HepG2 (cell line): ENCODE results near the gene HEYL. TPM values are rescaled to one million over a fixed set of nuclear protein-coding genes. Genes with fewer than 3 reads are reported as not detected.

ENCODE experiments used
- ATAC-seq: fragments of 200-7000 bp; cut with Tn5 transposase; 3 replicates; pipeline ENCODE4 v1.9.1; 2020; ENCODE audit warnings: mild to moderate bottlenecking, moderate library complexity
- BruUV-seq: library from RNA; stranded (reverse); fragments of 400-500 nt; replicated peaks from 2 replicates; lab custom pipeline; 2021; lab: Mats Ljungman, UMichigan
- CTCF ChIA-PET: fragments of 300-600 bp; formaldehyde crosslinking; extraction: SDS; loops from one replicate; lab custom pipeline; 2021; ENCODE audit warnings: low total read pairs, inconsistent platforms, low intra/inter-chr PET ratio; lab: Yijun Ruan, JAX
- POLR2A ChIA-PET: fragments of 350-600 bp; sonication (Branson Sonifier 250); formaldehyde crosslinking; loops from one replicate; lab custom pipeline; 2020; ENCODE audit warnings: antibody characterized with exemption, inconsistent platforms; lab: Yijun Ruan, JAX
- DNase-seq: peaks from one replicate; pipeline ENCODE4 v3.0.0-alpha.2; 2015; ENCODE audit warnings: low spot score
- FAIRE-seq: peaks from 3 replicates; lab custom pipeline; 2011; peaks lifted over from hg19 to GRCh38; lab: Jason Lieb, UNC
- H2AFZ ChIP-seq: one replicate; pipeline ENCODE4 v1.6.1; 2011; ENCODE audit warnings: low read length, inconsistent platforms
- H3K27ac ChIP-seq: fragments of 300-600 bp; 3 replicates; pipeline ENCODE4 v1.8.0; 2011; ENCODE audit warnings: mixed run types, mild to moderate bottlenecking, mixed read lengths, low read length, inconsistent platforms; ENCODE audit not compliant: insufficient read depth; ENCODE audit errors: extremely low read length
- H3K27me3 ChIP-seq, 2 experiments: fragments of 200-600 bp in 1 of 2; 2 replicates in 1 of 2; 3 replicates in 1 of 2; pipeline versions ENCODE4 v1.6.0 to v1.8.0; 2011; ENCODE audit warnings: low read length in 2 of 2, mild to moderate bottlenecking in 2 of 2, moderate library complexity in 2 of 2, inconsistent platforms in 1 of 2; ENCODE audit not compliant: insufficient read depth in 2 of 2, control insufficient read depth in 1 of 2
- H3K36me3 ChIP-seq, 2 experiments: fragments of 200-600 bp in 1 of 2; replicated peaks in 1 of 2; 2 replicates in 1 of 2; 3 replicates in 1 of 2; pipeline versions ENCODE4 v1.5.1 to v1.8.0; 2011; ENCODE audit warnings: low read length in 2 of 2, inconsistent platforms in 1 of 2; ENCODE audit not compliant: insufficient read depth in 2 of 2, control insufficient read depth in 1 of 2
- H3K4me1 ChIP-seq: 2 replicates; pipeline ENCODE4 v1.5.1; 2012; ENCODE audit warnings: low read length, inconsistent platforms; ENCODE audit not compliant: insufficient read depth
- H3K4me2 ChIP-seq: 2 replicates; pipeline ENCODE4 v1.6.0; 2011; ENCODE audit warnings: low read depth, low read length, inconsistent platforms
- H3K4me3 ChIP-seq, 3 experiments: fragments of 200-600 bp in 1 of 3; sonication (generic), shearing (Covaris generic) in 1 of 3; replicated peaks in 1 of 3; 2 replicates each; pipeline ENCODE4 v1.5.1; 2011 to 2016; ENCODE audit warnings: low read length in 3 of 3, inconsistent platforms in 2 of 3, low read depth in 2 of 3, mild to moderate bottlenecking in 2 of 3, control low read depth in 1 of 3, mixed read lengths in 1 of 3; ENCODE audit not compliant: insufficient read depth in 1 of 3
- H3K79me2 ChIP-seq: one replicate; pipeline ENCODE4 v1.6.1; 2011; ENCODE audit warnings: low read length, inconsistent platforms; ENCODE audit not compliant: insufficient read depth
- H3K9ac ChIP-seq: 2 replicates; pipeline ENCODE4 v1.6.0; 2011; ENCODE audit warnings: mild to moderate bottlenecking, low read depth, low read length, inconsistent platforms; ENCODE audit not compliant: insufficient read depth
- H3K9me3 ChIP-seq: 2 replicates; pipeline ENCODE4 v1.5.1; 2012; ENCODE audit warnings: mild to moderate bottlenecking, low read length
- H4K20me1 ChIP-seq: 2 replicates; pipeline ENCODE4 v1.6.0; 2011; ENCODE audit warnings: inconsistent platforms, mild to moderate bottlenecking, low read length, moderate library complexity; ENCODE audit not compliant: insufficient read depth
- ATF3 ChIP-seq: sonication (generic); formaldehyde crosslinking; IDR thresholded peaks from 2 replicates; pipeline ENCODE4 v1.4.0; 2020; ENCODE audit warnings: missing genetic modification reagents
- ATF5 ChIP-seq: sonication (generic); formaldehyde crosslinking; IDR thresholded peaks from 2 replicates; pipeline ENCODE4 v1.4.0; 2020; ENCODE audit warnings: mild to moderate bottlenecking, low read depth, missing genetic modification reagents
- CBFB ChIP-seq: sonication (generic); formaldehyde crosslinking; IDR thresholded peaks from 2 replicates; pipeline ENCODE4 v1.4.0; 2020; ENCODE audit warnings: missing genetic modification reagents
- E2F1 ChIP-seq: sonication (generic); formaldehyde crosslinking; IDR thresholded peaks from 2 replicates; pipeline ENCODE4 v1.5.0; 2020; ENCODE audit warnings: missing genetic modification reagents
- GMEB2 ChIP-seq: IDR thresholded peaks from 2 replicates; pipeline ENCODE4 v1.6.1; 2016; ENCODE audit warnings: missing biosample characterization, missing genetic modification reagents, low read depth
- HMGA1 ChIP-seq: sonication (generic); formaldehyde crosslinking; conservative IDR thresholded peaks from 2 replicates; pipeline ENCODE4 v1.4.0; 2020; ENCODE audit warnings: missing genetic modification reagents
- HNF4A ChIP-seq: sonication (generic); formaldehyde crosslinking; IDR thresholded peaks from 2 replicates; pipeline ENCODE4 v1.4.0; 2020; ENCODE audit warnings: missing genetic modification reagents
- IRX3 ChIP-seq: sonication (generic); formaldehyde crosslinking; IDR thresholded peaks from 2 replicates; pipeline ENCODE4 v1.8.1; 2023; ENCODE audit warnings: mild to moderate bottlenecking, low read depth, missing genetic modification reagents, borderline replicate concordance
- LBX2 ChIP-seq: sonication (generic); formaldehyde crosslinking; IDR thresholded peaks from 2 replicates; pipeline ENCODE4 v1.5.0; 2020; ENCODE audit warnings: missing genetic modification reagents, mild to moderate bottlenecking, borderline replicate concordance
- MEIS1 ChIP-seq: sonication (generic); formaldehyde crosslinking; IDR thresholded peaks from 2 replicates; pipeline ENCODE4 v1.9.0; 2021; ENCODE audit warnings: mild to moderate bottlenecking, missing genetic modification reagents, moderate library complexity, borderline replicate concordance
- SUZ12 ChIP-seq: fragments of 150-350 bp; IDR thresholded peaks from 2 replicates; pipeline ENCODE4 v1.6.1; 2014; ENCODE audit warnings: low read depth, low read length
- TARDBP ChIP-seq: sonication (generic); formaldehyde crosslinking; IDR thresholded peaks from 2 replicates; pipeline ENCODE4 v1.8.0; 2022; ENCODE audit warnings: mild to moderate bottlenecking, missing genetic modification reagents
- TCF7L2 ChIP-seq: IDR thresholded peaks from 2 replicates; pipeline ENCODE4 v1.6.1; 2011; ENCODE audit warnings: mild to moderate bottlenecking, low read depth, low read length, moderate library complexity
- ZNF138 ChIP-seq: sonication (generic); formaldehyde crosslinking; IDR thresholded peaks from 2 replicates; pipeline ENCODE4 v1.5.0; 2020; ENCODE audit warnings: mild to moderate bottlenecking, low read depth, missing genetic modification reagents
- WGBS: methylation state at CpG from one replicate; pipeline ENCODE4 v1.1.6; 2017; ENCODE audit warnings: low lambda C conversion rate; 5-methylcytosine and 5-hydroxymethylcytosine counted together
- in situ Hi-C: cut with HindIII; loops from 2 replicates; pipeline ENCODE4 v1.10.0; 2017; ENCODE audit warnings: low pct_unique_long_range_greater_than_20kb; ENCODE audit not compliant: extremely low pct_ligation_motif_present
- intact Hi-C: fragments of 100-400 bp; cut with micrococcal nuclease; formaldehyde crosslinking; loops from one replicate; pipeline ENCODE4 v1.10.0; 2022; ENCODE audit not compliant: unreplicated experiment
- polyA plus RNA-seq, 8 experiments: library from polyadenylated mRNA; depleted of rRNA in 3 of 8; stranded (reverse) in 7 of 8; unstranded in 1 of 8; fragments of >200 nt; fragmentation: Illumina TruSeq in 4 of 8; extraction: Trizol in 4 of 8; gene quantifications; 2 replicates each; pipeline versions ENCODE4 v1.2.1 to v1.2.3, GENCODE V29; 2011 to 2016; ENCODE audit warnings: low read depth in 4 of 8, missing spikeins in 1 of 8, mixed read lengths in 1 of 8; ENCODE audit not compliant: insufficient read depth in 1 of 8
- total RNA-seq, 5 experiments: library from RNA; depleted of rRNA; stranded (reverse); fragments of >200 nt; fragmentation: Illumina TruSeq; extraction: Trizol; gene quantifications; 2 replicates each; pipeline ENCODE4 v1.2.3, GENCODE V29; 2016; ENCODE audit warnings: low read depth in 1 of 5

The HEYL gene
- total and polyA plus RNA-seq, 2 of the 13 experiments (the other 11 are each of a cell fraction or from before 2014, with no cell fraction given): 0.03 to 0.04 TPM

- CTCF ChIA-PET: interaction anchor here (0.7 kb wide), 1 partner anchor 50 kb away, joined by 3 read pairs; no protein-coding TSS in a partner anchor
- H4K20me1 ChIP-seq: no peaks in the 10 kb centered on the region
- H3K4me2 ChIP-seq: no peak overlapping the region
- in situ Hi-C loops (no loop called here), intact Hi-C loops (no loop called here)
- TF ChIP-seq HNF4A (CRISPR knock-in tag) (no peak), E2F1 (CRISPR knock-in tag) (no peak), ATF3 (CRISPR knock-in tag) (no peak), TARDBP (CRISPR knock-in tag) (no peak)
- no peak for DNase-seq
- FAIRE-seq: no peak
- no peak for ATAC-seq
- POLR2A ChIA-PET: no interaction called here
- H3K4me1 ChIP-seq: no peaks in the 10 kb centered on the region
- no peak overlapping the region for H3K4me3 ChIP-seq
- WGBS: 0% methylated on average over 1 of the region's 2 CpGs
- no peaks in the 10 kb centered on the region for H3K36me3 ChIP-seq
- no peaks in the 10 kb centered on the region for H3K9me3 ChIP-seq
- H2AFZ ChIP-seq: no peak overlapping the region
- BruUV-seq: no TSS peak
- no peak overlapping the region for H3K9ac ChIP-seq
- H3K27ac ChIP-seq: no peak overlapping the region
- peaks cover 0 to 47% of the 10 kb centered on the region in 2 experiments; a peak in 3 of 5 replicates for H3K27me3 ChIP-seq
- no peaks in the 10 kb centered on the region for H3K79me2 ChIP-seq
Observed at GRCh38 chr1:39656391-39656790, 16.9 kb upstream of the HEYL start.

- ChIA-PET CTCF (interaction anchor here (0.7 kb wide), 1 partner anchor 50 kb away, joined by 3 read pairs; no protein-coding TSS in a partner anchor), POLR2A (no interaction called here)
- Histone ChIP-seq H2AFZ (no peak overlapping the region), H3K79me2 (no peaks in the 10 kb centered on the region), H4K20me1 (no peaks in the 10 kb centered on the region), H3K4me3 (no peak overlapping the region), H3K27me3 (peaks cover 2 to 47% of the 10 kb centered on the region in 2 experiments; a peak in 4 of 5 replicates), H3K36me3 (no peaks in the 10 kb centered on the region), H3K4me2 (no peak overlapping the region), H3K27ac (no peak overlapping the region), H3K9ac (no peak overlapping the region), H3K9me3 (no peaks in the 10 kb centered on the region), H3K4me1 (no peaks in the 10 kb centered on the region)
- BruUV-seq: no TSS peak
- no peak for FAIRE-seq
- ATAC-seq: no peak
- 14% methylated on average over 4 of the region's 5 CpGs for WGBS
- DNase-seq: no peak
- in situ Hi-C loops: no loop called here
- no peak for TF ChIP-seq TCF7L2
- TF ChIP-seq MEIS1 (CRISPR knock-in tag): no peak
- TF ChIP-seq GMEB2 (CRISPR knock-in tag): no peak
- TF ChIP-seq SUZ12: no peak
- TF ChIP-seq IRX3: no peak
- TF ChIP-seq LBX2: no peak
- TF ChIP-seq ATF5 (CRISPR knock-in tag): no peak
- no peak for TF ChIP-seq HMGA1 (CRISPR knock-in tag)
- no peak for TF ChIP-seq TARDBP (CRISPR knock-in tag)
- no peak for TF ChIP-seq CBFB (CRISPR knock-in tag)
- no peak for TF ChIP-seq ZNF138 (CRISPR knock-in tag)
- intact Hi-C loops: no loop called here
Observed at GRCh38 chr1:39655578-39656268, 16.3 kb upstream of the HEYL start.
